Fibroblast of upper back skin (primary cell): Measurements from ENCODE around the gene VPS51.
"Not testable (repeated sequence)": the region's sequence is repeated elsewhere in the genome, so short reads cannot be mapped to it uniquely, and the experiment has no call there.

ENCODE experiments used
- DNase-seq: peaks from one replicate; pipeline ENCODE4 v3.0.0-alpha.2; 2013

VPS51 gene

DNA sequence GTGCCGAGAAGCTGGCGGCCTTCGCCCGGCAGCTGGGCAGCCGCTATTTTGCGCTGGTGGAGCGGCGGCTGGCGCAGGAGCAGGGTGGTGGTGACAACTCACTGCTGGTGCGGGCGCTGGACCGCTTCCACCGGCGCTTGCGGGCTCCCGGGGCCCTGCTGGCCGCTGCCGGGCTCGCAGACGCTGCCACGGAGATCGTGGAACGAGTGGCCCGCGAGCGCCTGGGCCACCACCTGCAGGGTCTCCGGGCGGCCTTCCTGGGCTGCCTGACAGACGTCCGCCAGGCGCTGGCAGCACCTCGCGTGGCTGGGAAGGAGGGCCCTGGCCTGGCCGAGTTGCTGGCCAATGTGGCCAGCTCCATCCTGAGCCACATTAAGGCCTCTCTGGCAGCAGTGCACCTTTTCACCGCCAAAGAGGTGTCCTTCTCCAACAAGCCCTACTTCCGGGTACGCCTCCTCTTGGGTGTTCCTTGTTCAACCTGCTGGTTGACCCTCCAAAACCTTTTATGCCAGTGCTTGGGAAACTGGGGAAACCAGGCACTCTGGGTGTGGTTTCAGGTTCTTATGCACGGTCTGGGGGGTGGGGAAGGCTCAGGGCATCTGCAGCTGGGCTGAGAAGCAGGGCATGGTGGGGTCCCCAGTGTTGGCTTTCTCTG is 12.6 kb downstream of the VPS51 start:
- no peak for DNase-seq

DNA sequence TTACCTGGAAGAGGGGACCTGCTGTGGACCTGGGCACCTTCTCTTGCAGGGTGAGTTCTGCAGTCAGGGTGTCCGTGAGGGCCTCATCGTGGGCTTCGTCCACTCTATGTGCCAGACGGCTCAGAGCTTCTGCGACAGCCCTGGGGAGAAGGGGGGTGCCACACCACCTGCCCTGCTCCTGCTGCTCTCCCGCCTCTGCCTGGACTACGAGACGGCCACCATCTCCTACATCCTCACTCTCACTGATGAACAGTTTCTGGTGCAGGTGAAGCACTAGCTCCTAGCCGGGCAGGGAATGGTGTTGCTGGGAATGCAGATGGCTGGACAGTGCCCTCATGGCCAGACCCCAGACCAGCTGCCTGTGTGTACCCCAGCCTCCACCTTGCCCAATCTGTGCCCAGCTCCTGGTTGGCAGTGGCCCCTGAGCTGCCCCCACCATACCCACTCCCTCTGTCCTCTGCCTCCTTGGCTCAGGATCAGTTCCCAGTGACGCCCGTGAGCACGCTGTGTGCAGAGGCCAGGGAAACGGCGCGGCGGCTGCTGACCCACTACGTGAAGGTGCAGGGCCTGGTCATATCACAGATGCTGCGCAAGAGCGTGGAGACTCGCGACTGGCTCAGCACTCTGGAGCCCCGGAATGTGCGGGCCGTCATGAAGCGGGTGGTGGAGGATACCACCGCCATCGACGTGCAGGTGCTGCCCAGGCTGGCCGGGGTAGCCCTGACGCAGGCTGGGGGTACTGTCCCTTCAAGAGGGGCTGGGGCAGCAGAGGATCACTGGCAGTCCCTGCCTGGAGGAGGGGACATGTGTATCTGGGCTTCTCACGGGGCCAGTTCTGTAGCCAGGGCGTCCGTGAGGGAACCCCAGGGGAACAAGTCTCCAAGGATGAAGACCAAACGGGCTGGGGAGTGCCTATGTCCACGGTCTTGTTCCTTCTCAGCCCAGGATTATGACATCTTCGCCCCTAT is 13.5 kb downstream of the VPS51 start:
- DNase-seq: no peak

- DNase-seq: peak; percentile 69
These were observed 14.4 kb downstream of the VPS51 start for GRCh38 chr11:65110354-65110861.

DNA sequence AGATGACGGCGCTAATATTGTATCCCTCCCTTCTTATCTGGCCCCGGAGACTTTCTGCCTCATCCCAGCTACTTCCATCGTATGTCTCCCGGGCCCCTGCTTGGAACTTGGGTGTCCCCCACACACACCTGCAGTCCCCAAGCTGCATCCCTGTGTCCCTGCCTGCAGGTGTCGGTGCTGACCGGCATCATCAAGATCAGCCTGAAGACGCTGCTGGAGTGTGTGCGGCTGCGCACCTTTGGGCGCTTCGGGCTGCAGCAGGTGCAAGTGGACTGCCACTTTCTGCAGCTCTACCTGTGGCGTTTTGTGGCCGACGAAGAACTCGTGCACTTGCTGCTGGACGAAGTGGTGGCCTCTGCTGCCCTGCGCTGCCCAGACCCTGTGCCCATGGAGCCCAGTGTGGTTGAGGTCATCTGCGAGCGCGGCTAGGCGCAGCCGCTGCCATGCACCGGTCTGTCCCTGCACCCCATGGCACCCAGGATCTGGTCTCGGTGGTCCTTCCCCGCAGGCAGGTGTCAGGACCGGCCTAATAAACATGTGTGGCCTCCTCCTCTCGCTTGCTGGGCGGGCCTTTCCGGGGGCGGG is 15.2 kb downstream of the VPS51 start:
- DNase-seq: no peak

DNA sequence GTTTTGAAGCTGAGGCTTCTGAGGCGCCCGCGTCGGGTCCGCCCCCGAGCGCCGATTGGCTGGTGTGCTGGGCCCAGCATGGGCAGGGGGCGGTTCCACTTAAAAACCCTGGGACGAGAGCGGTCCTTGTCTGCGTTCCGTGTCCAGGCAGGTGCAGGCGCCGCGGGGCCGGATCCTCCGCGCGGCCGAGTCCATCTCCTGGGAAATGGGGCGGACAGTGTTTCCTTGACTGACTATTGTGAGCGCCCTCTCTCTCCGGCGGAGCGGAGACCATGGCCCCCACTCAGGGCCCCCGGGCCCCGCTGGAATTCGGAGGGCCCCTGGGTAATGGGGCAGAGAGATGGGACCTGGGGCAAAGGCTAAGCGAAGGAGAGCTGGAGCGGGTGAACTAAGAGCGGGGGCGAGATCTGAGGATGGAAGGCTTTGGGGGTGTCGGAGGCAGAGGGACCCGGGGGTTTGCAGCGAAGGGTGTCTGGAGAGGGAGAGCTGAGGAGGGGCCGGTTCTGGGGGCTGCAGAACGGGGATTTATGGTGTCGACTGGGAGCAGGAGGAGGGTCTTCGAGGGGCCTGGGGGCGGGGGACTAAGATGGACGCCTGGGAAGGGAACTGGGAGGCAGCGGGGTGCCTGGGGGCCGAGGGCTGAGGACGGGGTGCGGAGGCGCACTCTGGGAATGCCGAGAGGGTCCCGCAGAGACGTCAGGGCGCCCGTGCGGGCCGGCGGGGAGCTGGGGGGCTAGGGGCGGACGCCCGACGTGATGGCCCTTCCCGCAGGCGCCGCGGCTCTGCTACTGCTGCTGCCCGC is 15.9 kb downstream of the VPS51 start, which contains the start of gene TM7SF2:
TSS of gene TM7SF2 (plus strand) at position 129 of the 802 bp plus-strand sequence. CDS start at position 273, 144 bp downstream.
- peak; percentile 84 for DNase-seq

GRCh38 chr11:65112546-65113360 is 16.7 kb downstream of the VPS51 start:
- DNase-seq: peak; percentile 11

GRCh38 chr11:65113361-65113756 is 17.3 kb downstream of the VPS51 start:
- no peak for DNase-seq

DNA sequence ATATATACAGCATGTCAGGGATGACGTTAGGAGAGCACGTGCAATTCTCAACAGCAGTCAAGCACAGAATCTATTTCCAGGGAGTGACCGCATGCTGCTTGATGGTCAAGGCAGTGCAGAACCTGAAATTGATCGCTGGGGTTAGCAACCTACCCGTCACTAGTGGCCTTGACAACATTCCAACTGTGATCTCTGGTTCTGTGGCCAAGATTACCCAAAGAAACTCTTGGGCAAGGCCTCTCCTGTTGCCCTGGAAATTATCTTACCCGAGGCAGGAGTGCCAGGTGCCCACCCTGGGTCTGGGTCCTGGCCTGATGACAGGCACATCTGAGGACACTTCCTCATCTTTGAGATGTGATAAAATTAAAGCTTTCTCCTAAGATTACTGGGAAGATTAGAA is 17.8 kb downstream of the VPS51 start:
- DNase-seq: no peak

GRCh38 chr11:65114538-65115171 is 18.6 kb downstream of the VPS51 start:
- no peak for DNase-seq

DNA sequence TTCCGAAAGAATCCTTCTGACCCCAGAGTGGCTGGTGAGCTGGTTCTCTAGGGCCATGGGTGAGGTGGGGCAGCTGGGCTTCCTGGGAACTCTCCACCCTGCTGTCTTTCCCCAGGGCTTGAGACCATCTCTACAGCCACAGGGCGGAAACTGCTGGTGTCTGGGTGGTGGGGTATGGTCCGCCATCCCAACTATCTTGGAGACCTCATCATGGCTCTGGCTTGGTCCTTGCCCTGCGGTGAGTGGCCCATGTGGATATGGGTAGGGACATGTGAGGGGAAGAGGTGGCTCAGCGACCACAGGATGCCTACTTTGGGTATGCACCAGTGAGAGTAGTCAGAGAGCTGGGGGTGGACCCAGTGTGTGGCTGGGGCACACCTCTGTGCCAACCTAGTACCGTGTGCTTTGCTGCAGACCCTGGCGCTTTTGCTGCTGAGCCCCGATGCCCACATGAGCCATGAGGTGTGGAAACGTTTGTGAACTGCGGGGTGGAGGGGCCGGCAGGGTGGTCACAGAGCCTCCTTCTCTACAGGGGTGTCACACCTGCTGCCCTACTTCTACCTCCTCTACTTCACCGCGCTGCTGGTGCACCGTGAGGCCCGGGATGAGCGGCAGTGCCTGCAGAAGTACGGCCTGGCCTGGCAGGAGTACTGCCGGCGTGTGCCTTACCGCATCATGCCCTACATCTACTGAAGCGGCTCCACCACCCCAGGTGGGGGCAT is 19.5 kb downstream of the VPS51 start:
- DNase-seq: no peak

DNA sequence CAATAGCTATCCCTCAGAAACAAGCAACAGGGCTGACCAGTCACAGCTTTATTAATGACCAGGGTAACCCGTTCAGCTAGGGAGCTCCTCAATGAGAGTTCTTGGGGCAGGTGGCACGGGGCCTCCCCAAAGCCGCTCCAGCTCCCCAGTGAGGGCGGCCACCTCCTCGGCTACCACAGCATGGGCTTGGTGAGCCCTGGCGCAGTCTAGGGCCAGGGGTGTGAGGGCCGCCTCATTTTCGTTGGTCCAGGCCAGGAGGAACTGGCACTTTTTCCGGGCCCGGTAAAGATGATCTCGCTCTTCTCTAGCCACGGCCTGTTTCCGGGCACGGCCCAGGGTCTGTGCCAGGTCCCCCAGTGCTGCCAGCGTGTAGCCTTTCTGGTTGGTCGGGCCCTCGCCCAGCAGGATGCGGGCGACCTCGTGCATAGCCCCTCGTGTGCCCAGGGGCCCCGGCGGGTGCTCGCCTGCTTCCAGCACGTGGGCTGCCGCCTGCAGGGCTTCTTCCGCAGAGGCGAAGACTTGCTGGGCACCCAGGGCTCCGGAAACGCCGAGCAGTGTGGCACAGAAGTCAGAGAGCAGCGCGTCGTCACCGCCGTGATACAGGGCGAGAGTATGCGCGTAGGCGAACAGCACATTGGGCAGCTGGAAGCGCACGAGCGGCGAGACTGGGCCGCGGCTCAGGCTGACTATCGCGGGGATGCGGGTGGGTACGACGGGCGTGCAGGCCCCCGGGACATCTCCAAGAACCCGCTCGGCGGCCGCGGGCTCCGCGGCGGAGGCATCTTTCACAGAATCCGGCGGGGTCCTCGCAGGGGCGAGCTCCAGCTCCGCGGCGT is 20.6 kb downstream of the VPS51 start:
- peak; percentile 14 for DNase-seq

GRCh38 chr11:65117206-65118096 is 21.4 kb downstream of the VPS51 start, which contains the start of gene ZNHIT2:
Gene ZNHIT2, minus strand, starts transcription at chr11:65117701. Its CDS starts 48 bp downstream, at chr11:65117653.
- peak; percentile 98 for DNase-seq

- no peak for DNase-seq
These were observed 22.3 kb downstream of the VPS51 start for GRCh38 chr11:65118097-65118837.

GRCh38 chr11:65118891-65119669 is 23.1 kb downstream of the VPS51 start:
- DNase-seq: not testable (repeated sequence)

DNA sequence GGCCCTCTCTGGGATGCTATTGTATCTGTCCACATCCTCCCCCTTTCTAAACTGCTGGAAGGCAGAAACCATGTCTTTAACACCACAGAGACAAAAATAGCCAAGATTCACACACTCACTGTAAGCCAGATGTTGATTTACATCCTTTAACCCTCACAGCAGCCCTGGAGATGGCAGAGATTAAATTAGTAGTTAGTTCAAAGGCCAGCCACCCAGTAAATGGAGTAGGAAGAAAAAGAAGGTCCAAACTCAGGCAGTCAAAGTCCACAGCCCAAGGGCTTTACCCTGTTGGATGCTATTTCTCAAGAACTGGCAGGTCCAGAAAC is 23.6 kb downstream of the VPS51 start:
- no peak for DNase-seq

DNA sequence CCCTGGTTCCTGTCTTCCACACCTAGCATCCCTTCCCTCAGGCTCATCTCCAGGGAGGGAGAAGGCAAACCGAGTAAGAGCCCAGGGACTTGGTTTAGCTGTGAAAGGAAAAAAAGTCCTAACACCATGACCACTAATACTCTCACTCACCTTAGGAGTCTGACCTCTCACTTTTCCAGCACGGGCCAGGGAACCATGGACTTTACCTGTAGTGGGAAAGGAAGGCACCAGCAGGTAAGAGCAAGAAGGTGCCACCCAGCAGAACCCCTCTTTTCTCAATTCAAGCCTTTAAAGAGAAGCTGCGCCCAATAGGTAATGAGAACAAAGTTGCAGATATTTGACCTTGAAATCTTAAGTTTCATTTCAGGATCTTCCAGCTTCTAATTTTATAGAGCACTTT is 24.8 kb downstream of the VPS51 start:
- no peak for DNase-seq

- no peak for DNase-seq
These were observed 25.4 kb downstream of the VPS51 start for GRCh38 chr11:65121447-65121864.
